AG08395 (cell line): ENCODE measurements around the gene ELAVL4.

Experiments
- DNase-seq: peaks from one replicate; pipeline ENCODE4 v3.0.0; 2012; ENCODE audit warnings: mixed read lengths, low spot score

ELAVL4 gene

DNA sequence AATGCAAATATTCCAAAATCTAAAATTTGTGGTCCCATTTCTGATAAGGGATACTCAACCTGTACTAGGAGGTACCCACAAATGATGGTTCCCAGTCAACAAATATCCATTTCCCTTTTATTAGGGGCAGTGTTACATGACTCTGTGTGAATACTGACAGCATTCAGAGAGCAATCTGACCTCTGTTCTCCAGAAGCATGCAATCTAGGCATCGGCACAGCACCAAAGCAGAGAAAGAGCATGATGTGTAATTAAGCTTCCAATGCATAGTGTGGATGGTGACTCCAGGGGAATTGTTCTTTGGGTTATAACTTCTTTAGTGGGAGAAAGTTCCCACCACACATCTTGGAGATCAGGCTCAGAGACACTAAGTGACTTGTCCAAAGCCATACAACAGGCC is 71.6 kb downstream of the ELAVL4 start:
- no peak for DNase-seq

DNA sequence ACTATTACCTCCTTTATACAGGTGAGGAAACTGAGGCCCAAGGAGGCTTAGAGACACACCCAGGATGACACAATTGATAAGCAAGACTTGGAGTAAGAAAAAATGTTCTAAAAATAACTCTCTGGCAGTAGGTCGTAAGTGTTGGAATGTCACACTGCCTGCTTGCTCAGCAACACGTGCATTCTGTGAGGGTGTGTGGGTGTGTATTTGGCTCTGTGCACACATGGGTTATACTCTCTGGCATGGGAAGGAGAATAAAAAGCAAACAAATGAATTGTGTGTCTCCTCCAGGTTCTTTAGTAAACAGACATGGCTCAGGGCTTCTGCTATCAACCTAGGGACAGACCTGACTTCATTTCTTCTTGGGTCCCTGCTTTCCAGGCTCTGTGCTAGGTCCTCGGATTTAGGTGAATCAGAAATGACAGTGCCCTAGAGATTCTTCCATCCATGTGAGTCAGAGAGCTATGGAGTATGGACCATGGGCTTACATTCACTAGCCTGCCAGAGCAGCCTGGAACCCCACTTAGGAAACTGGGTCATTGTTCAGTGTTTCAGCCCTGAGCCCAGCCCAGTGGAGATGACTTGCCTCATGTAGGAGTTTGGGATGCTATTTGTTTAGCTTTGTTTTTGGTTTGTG is 72.4 kb downstream of the ELAVL4 start:
- DNase-seq, result no peak

DNA sequence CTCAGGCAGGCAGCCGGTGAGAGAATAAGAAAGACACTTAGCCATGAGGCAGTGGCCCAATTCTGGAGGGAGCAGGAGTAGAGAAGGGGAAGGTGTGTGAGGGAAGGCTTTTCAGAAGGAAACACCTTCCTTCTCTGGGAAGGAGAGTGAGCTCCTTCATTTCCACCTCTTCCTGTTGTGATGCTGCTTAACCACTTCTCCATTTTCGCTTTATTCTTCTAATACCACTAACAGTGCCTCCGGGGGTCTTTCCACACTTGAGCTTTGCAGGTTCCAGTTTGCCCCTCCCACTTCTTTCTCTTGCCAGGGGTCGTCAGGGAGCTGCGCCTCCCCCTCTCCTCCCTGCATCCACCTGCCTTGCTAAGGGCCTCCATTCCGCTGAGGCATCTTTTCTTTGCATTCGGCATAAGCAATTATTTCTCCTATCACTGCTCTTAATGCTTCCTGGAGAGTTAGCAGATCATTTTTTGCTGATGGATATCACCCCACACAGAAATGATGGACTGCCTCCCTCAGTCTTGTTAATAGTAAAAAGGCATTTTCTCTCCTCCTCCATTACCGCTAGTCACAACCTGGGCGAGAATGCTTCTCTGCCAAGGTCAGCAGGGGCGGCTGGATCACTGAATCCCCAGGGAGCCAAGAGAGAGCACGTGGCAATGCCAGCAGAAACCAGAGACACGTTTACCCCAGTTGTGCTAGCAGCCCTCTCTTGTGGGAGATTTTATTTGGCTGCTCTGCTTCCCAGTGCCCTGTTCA is 74.8 kb downstream of the ELAVL4 start:
- no peak for DNase-seq

DNA sequence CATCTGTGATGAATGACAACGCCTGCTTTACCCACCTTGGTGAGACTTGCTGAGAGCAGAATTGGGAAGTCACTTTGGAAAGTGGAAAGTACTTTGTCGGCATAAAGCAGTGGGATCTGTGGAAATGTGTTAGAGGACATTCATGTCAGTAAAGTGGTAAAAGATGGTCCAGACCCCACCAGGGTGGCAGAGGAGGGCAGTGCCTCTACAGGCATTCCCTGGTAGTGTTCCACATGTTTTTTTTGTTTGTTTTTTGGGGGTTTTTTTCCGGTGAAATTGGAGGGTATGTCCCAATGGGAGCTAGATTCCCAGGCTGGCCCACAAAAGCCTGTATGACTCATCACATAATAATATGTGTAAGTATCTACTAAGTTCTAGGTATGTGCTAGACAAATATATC is 80.6 kb downstream of the ELAVL4 start:
- DNase-seq, result no peak

DNA sequence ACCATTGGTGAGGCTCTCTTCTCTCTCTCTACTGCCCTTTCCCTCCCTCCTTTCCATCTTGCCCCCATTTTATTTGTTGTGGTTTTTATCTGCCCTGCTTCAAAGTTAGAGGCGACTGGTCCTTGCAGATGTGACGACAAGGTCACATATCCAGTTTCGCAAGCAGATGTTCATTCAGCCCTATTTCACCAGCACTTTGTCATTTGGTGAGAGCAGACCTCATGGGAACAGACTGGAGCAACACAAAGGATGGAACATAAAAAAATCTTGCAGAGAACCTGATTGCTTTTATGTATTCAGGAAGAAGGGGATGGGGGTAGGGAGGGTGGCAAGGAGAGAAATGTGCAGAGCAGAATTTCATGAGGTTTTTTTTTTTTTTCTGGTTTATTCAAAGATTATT is 84.3 kb downstream of the ELAVL4 start:
- DNase-seq, result no peak

DNA sequence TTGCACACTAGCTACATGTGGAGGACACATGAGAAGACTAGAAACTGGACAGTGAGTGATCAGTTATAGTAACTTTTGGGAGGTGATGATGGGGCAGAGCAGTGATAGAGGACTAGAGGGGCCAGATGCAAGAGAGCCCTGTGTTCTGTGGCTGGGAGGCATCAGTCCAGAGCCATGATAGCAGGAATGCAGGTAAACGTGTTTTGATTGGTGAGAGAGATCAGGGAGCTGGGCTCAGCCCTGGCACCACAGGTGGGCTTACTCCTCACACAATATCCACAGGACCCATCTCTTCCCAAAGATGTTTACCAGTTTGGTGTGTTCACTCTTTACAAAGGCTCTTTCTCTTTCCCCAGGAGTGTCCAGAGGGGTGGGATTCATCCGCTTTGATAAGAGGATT is 86.5 kb downstream of the ELAVL4 start:
- no peak for DNase-seq

DNA sequence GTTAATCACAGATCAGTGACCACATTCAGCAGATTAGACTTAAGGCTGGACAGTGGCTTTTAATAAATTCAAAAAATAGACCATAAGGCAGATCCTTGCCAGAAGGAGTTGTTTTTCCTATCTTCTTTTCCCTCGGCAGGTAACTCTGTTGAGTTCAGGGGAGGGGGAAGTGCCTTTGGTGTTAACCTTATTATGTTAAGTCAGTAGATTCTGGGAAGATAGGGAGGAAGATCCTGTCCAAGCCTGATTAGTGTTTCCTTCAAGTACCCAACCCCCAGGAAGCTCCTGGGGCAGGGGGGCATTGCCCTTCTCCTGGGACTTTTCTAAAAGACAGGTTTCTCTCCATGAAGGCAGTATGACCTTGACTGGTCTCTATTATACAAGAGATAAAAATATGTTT is 87.4 kb downstream of the ELAVL4 start:
- DNase-seq, result no peak

DNA sequence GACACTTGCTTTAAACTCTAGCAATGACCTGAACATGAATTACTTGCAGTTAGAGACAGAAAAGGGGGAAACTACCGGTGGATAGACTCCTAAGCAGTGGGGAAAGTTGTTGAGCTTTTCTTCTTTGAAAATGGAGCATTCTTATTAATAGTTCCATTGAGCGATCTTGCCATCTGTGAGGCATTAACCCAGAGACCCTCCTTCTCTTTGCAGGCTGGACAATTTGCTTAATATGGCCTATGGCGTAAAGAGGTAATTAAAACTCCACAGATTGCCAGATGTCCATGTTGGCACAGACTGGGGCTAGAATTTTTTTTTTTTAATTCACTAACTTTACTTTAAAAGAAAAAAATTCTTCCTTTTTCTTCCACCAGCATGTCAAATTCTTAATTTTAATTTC is 88.5 kb downstream of the ELAVL4 start:
- no peak for DNase-seq

DNA sequence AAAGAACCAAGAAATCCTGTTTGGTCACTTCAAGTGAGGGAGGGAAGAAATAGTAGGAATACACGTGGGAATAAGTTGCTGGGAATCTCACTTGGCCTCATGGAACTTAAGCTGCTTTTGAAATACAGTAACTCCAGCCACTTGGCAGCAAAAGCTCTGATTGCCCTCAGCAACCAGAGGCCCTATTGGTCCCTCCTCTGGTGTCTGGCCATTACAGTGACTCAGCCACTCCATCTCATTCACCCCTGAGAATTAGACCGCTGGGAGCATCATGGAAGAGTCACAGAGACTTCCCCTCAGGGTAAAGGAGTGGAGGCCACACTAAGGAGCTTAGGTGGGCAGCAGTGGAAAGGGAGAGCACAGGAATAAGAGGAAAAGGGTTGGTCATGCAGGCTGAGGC is 99.6 kb downstream of the ELAVL4 start:
- no peak for DNase-seq

DNA sequence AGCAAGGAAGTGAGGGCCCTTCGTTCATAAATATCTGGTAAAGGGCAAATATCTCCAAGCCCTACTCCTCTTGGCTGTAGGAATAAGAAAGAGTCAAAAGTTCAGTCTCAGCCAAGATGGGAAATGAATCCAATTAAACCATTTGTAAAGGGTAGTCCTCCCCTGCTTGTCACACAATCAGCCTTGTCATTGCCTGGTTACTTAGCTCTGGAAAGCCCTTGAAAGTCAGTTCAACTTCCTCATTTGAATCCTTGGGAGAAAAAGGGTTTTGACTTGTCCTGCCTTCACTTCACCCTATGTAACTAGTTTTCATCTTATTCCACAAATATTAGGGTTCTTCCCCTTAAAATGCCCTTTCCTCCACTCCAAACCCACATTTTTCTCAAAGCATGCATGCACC is 100.0 kb downstream of the ELAVL4 start:
- no peak for DNase-seq

DNA sequence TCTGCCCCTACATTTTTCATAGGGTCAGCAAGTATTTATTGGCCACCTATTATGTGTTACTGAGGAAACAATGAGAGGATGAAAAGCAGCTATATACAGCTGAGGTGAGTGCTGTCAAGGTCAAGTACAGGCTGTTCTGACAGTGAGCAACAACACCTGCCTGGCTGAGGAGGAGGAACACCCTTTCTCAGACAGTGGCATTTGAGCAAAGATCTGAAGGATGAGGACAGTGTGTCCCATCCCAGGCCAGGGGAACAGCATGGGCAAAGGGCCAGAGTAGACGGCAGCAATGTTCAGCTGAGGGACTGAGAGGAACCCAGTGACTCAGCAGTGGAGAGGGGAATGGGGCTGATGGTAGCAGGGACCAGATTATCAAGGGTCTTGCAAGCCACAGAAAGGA is 101.0 kb downstream of the ELAVL4 start:
- no peak for DNase-seq

DNA sequence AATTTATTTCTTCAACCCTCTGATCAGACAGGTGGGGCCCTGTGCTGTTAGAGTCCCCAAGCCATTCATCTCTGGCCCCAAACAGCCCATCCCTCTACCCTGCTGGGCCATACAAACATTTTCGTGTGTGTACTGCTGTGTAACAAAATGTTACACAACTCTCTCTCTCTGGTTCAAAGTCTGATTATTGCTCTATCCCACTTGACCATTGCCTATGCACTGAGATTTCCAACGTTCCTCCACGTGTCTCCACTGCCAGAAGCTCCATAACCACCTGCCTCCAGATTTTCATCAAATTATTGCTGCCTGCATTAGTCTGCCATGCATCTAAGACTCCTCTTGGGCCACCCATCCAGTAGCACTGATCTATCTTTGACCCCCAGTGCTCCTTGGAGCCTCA is 104.8 kb downstream of the ELAVL4 start:
- no peak for DNase-seq

DNA sequence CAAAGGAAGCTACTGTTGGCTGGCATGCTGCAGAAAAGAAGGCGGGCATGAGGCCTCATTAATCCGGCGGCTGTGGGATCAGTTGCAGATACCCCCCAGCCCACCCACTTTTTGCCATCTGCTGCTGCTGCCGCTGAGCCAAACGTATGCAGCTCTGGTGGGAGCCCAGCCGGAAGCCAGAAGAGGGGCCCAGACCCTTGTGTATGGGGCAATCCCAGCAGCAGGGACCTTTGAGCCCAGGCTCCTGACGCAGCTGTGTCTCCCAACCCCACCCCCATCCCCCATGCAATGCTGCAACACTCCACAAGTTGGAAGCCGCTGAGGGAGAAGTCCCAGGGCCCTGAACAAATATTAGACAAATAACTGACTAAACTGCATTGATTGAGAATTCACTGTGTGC is 106.0 kb downstream of the ELAVL4 start:
- no peak for DNase-seq

DNA sequence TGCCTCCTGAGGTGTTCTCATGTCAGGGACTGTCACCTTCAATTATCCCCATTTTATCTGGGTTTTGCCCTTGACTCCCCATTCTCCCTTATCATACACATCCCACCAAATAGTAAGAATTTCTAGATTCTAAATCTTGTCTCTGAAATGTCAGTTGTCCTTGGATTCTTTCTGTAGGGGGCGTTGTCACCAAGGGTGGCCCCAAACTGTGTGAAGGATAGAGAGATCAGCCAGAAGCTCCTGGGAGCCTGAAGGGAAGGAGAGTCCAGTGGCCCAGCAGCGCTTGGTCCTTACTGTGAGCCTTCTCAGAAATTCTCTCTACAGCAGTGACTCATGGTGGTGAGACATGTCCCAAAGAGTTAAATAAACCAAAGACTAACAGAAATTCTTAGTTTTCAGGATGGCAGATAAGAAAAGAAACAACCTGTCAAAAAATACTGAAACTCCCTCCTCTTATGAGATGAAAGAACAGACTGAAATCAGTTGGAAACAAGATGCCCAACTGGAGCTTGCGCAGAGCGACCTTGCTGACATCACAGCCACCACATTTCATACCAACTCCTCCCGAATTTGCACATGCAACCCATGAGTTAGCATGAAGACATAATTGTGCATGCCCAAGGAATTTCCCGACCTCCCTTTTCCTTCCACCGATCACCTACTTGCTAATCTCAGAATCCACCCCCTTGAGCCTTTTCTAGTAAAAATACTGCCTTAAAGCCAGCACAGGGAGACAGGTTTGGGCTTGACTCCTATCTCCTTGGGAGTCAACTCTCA is 109.8 kb downstream of the ELAVL4 start:
- DNase-seq, result no peak

DNA sequence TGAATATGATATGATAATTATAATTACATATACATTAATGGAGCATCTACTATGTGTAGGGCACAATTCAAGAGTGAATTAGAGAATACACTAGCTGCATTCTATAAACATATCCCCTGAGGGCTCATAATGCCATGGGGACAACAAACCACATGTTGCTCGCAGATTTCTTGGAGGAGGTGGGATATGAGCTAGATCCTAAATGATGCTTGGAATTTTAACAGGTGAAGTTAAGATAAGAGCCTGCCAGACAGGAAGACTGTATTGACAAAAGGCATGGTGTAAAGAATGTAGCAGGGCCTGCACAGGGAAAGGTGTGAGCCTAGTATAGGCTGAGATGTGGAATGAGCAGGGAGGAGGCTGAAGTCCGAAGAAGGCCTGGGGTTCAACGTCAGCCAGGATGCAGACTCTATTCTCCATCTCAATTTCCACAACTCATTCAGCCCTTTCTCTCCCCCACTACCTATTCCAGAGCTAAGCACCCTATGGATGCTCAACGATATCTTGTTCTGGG is 120.2 kb downstream of the ELAVL4 start:
- DNase-seq, result no peak

DNA sequence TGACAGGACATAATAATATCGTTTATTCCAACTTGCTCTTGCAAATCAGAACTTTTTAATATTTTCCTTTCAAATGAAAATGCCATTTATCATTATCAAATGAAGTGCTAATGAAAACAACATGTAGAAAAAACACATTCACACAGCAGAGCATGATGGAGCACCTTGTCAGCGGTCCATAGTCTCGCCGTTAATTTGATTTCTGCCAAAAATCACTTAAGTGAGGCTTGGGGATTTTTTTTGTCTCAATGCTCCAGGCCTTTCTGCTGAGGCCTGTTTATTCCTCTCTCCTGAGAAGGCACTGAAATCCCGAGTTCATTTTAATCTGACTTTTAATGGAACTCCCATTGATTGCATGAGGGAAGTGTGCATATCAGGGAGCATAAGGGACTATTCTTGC is 122.5 kb downstream of the ELAVL4 start:
- no peak for DNase-seq

DNA sequence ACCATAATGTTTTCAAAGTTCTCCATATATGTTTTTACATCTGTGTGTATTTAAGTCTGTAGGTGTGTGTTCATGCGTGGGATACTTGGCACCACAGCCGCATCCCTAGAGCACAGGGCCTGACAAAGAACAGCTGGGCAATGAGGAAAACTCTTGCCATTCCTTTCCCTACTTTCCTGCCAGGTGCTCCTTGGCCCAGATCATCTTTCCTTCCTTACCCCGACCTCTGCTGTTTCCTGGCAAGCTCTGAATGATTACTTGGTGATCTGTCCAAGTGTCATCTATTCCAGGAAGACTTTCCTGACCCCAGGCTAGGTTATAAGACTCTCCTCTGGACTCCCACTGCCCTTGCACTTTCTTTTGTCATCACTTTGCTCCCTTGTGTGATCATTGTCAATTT is 123.6 kb downstream of the ELAVL4 start:
- DNase-seq, result no peak

DNA sequence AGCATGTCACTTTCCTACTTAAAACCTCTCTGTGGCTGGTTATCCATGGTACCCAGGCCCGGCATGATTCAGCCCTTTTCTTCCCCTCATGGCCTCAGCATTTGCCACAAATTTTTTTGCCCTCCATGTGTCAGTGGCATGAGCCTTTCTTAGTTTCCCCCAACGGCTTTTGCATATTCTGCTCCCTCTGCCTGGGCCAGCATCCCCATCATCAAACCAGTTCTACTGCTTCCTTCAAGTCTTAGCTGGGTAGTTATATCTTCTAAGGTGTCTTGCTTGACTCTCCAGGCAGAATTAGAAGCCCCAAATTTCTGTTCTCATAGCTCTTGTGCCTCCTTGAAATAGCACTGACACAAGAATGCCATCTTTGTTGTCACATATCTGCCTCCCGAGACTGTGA is 127.9 kb downstream of the ELAVL4 start:
- no peak for DNase-seq

DNA sequence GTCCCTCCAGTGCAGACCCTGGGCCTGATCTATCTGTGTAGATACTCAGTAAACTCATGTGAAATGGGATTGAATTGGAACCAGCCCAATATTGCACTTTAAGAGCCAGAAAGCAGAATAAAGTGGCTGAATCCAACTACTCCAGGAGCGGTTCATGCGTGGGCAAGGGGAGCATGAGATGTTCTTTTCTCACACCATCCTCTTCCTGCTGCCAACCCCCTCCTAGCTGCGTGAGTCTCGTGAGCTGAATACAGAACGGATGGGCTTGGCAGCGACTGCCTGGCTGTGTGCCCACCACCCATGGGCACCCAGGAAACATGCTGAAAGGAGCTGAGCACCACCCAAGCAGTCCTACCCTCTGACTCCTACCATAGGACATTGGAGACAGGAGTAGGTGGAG is 128.3 kb downstream of the ELAVL4 start:
- DNase-seq, result no peak

DNA sequence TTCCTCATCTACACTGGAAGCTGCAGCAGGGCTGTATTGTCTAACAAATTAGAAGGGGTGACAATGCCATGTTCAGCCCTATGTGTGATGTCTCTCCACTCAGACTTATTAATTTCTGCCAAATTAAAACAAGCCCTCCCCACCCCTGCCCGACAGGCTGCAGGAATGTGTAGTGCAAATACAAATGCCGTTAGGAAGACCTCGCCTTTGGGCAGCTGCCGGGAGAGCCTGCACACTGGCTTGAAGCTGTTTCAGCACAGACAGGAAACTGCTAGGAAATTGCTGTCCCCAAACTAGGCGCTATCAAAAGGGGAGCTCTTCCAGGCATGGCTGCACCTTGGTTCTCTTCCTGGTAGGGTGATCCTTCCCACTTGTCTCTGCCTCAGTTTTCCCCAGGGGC is 135.2 kb downstream of the ELAVL4 start:
- no peak for DNase-seq

DNA sequence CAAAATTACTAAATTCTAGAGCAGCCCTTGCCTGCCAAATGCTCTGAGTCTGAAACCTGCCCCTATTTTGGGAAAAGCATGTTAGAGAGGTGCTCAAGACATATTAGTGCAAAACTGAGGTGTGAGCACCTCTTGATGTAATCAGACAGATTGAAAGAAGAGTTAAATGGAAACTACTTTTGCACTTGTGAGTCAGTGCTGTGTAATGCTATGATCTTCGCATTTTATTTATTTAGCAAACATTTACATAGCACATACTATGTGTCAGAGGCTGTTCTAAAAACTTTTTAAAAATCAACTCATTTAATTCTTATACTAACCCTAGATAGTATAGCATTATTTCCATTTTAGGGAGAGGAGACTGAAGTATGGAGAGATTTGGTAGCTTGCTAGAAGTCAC is 138.1 kb downstream of the ELAVL4 start:
- DNase-seq, result no peak

DNA sequence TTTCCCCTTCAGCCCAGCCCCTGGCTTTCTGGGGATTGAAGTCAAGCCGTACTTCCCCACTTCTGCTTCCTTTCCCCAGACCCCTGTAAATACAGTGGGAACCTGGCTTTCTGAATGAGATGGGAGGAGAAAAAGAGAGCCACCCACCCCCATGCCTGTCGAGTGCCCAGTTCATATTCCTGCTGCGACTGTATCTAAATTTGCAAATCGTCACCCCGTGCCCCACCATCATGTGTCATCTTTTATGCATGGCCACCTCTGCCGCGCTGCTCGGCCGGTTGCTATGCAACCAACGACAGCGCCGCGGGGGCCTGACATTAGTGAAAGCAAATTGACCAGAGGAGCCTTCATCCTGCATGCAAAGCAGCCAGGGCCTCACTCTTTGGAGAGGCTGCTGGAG is 143.0 kb downstream of the ELAVL4 start:
- DNase-seq, result no peak

DNA sequence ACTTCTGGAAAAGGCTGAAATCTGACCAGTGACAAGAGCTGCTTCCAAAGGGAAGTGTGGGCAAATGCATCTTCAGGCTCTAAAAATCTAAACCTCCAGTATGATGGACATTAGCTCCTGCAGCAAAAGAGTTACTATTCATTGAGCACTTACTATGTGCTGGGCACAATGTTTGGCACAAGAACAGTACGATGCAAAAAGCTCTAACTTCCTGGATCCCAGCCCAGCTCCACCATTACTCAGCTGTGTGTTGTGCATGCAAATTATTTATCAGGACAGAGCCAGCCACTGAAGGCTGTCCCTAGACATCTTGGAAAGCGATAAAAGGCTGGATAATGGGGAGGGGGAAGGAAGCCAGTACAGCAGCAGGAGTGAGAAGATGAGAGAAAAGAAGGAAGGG is 143.5 kb downstream of the ELAVL4 start:
- DNase-seq, result no peak
